IPS-18c (cell line): ENCODE results near the gene SPPL2B.
"Not testable (repeated sequence)": the region's sequence is repeated elsewhere in the genome, so short reads cannot be mapped to it uniquely, and the experiment has no call there.

ENCODE experiments used
- H3K4me3 ChIP-seq: 2 replicates; pipeline ENCODE4 v1.7.0; 2013; ENCODE audit warnings: low read depth, mild to moderate bottlenecking, low read length, moderate library complexity; ENCODE audit not compliant: insufficient read depth
- H3K9me3 ChIP-seq: one replicate; pipeline ENCODE4 v1.6.1; 2013; ENCODE audit warnings: mild to moderate bottlenecking, low read length, moderate library complexity; ENCODE audit not compliant: control insufficient read depth, insufficient read depth

Gene SPPL2B

GRCh38 chr19:2341244-2341751 lies 12.8 kb downstream of the SPPL2B start:
- H3K4me3 ChIP-seq, result no peak overlapping the region
- H3K9me3 ChIP-seq, result no peaks in the 10 kb centered on the region

GRCh38 chr19:2341982-2342381 lies 13.5 kb downstream of the SPPL2B start:
- H3K4me3 ChIP-seq, result no peak overlapping the region
- no peaks in the 10 kb centered on the region for H3K9me3 ChIP-seq

- Histone ChIP-seq H3K4me3 (no peak overlapping the region), H3K9me3 (no peaks in the 10 kb centered on the region)
Measured at GRCh38 chr19:2342656-2343288, 14.3 kb downstream of the SPPL2B start.

DNA sequence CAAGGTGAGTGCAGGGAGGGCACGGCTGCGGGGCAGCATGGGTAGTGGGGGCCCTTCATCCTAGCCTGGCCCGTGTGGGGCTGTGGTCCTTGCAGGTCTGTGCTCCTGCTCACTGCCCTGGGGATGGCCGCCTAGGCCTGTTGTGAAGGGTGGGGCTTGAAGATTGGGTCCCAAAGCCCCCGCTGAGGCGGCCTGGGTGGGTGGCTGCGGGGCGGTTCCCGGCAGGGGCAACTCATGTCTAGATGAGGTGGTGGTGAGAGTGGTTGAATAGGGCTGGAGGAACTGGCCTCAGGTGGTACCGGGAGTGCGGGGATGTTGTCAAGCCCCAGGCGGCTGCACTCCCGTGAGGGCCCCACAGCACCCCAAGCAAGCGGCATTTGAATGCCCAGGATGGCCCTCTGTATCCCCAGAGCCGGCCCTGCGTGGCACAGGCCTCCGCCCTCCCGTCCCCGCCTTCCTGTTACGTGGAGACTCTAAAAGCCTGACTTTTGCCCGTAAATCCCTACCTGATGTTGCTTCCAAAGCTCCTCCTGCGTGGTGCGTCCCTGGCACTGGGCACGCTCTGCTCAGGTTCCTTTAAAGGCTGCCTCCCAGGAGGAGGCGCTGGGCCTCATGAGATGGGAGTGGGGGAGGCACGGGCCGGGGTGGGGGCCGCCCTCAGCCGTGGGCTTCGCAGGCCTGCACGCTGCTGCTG lies 15.0 kb downstream of the SPPL2B start:
- H3K4me3 ChIP-seq, result no peak overlapping the region
- no peaks in the 10 kb centered on the region for H3K9me3 ChIP-seq

DNA sequence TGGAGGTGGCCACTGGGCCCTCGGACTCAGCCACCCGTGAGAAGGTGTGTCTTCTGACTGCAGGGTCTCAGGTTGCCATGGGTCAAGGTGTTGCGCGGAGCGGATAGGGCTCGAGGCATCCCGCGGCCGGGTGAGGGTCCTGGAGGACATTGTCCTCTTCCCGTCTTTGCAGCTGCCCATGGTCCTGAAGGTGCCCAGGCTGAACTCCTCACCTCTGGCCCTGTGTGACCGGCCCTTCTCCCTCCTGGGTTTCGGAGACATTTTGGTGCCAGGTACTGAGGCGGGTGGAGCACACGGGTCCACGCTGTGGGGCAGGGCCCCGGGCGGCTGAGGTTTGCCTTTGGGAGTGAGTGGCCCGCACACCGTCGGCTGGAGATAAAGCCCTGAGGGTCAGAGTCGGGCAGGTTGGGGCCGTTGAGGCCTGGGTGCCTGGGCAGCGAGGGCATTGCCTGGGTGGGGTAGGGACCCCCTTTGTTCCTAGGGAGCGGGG lies 15.9 kb downstream of the SPPL2B start:
- H3K4me3 ChIP-seq, result no peak overlapping the region
- H3K9me3 ChIP-seq, result no peaks in the 10 kb centered on the region

GRCh38 chr19:2345076-2345475 lies 16.6 kb downstream of the SPPL2B start:
- H3K4me3 ChIP-seq, result no peak overlapping the region

DNA sequence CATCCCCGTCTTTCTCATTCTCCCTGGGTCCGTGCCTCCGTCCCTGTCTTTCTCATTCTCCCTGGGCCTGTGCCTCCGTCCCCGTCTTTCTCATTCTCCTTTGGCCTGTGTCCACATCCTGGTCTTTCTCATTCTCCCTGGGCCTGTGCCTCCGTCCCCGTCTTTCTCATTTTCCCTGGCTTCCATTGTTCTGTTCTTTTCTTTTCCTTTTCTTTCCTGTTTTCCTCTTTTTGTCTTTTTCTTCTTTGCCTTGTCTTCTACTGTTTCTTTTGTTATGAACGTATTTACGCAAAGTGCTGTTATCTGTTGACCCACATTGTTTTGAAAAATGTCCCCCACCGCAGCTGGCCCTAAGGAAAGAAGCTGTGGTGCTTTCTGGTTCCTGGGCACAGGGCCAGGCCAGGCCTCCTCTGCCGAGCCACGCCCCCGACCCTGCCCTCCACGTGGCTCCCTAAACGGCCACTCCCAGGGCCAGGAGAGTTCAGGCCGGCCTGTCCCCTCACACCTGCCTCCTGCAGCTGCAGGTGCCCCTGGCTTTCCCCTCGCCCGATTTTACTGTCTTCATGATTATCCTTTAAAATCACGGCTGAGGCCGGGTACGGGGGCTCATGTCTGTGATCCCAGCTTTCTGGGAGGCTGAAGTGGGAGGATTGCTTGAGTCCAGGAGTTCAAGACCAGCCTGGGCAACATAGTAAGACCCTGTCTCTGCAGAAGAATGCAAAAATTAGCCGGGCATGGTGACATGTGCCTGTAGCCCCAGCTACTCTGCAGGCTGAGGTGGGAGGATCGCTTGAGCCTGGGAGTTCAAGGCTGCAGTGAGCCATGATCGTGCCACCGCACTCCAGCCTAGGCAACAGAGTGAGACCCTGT lies 17.5 kb downstream of the SPPL2B start:
- H3K9me3 ChIP-seq, result no peaks in the 10 kb centered on the region
- no peak overlapping the region for H3K4me3 ChIP-seq

More at GRCh38 chr19:2345076-2345475, 16.6 kb downstream of the SPPL2B start:
- H3K9me3 ChIP-seq, result no peaks in the 10 kb centered on the region

DNA sequence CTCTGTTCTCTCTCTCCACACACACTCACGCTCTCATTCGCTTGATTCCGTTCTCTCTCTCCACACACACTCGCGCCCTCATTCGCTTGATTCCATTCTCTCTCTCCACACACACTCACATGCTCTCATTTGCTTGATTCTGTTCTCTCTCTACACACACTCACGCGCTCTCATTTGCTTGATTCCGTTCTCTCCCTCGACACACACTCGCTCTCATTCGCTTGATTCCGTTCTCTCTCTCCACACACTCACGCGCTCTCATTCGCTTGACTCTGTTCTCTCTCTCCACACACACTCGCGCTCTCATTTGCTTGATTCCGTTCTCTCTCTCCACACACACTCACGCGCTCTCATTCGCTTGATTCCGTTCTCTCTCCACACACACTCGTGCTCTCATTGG lies 21.3 kb downstream of the SPPL2B start:
- not testable (repeated sequence) for H3K4me3 ChIP-seq, H3K9me3 ChIP-seq

- H3K9me3 ChIP-seq, result no peaks in the 10 kb centered on the region
- no peak overlapping the region for H3K4me3 ChIP-seq
Measured at GRCh38 chr19:2350656-2351055, 22.2 kb downstream of the SPPL2B start.

GRCh38 chr19:2351591-2351990 lies 23.1 kb downstream of the SPPL2B start:
- no peak overlapping the region for H3K4me3 ChIP-seq

DNA sequence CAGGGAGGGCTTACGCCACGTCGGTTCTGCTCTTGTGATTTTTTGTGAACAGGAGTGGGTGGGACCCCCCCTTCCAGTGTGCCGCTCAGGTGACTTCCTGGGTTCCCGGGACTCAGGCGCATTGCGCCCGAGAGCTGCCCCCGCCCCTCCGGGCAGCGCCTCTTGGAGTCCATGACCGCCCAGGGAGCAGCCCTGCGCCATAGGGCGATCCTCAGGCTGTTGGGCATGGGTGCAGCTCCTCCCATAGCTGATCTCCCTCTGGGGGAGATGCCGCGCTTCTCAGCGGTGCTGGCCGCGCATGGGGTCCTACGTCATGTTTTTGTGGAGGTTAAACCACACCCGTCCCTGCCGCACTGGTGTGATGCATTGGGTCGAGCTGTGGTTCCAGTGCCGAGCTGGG lies 23.6 kb downstream of the SPPL2B start:
- no peak overlapping the region for H3K4me3 ChIP-seq

More at GRCh38 chr19:2351591-2351990, 23.1 kb downstream of the SPPL2B start:
- H3K9me3 ChIP-seq, result no peaks in the 10 kb centered on the region

DNA sequence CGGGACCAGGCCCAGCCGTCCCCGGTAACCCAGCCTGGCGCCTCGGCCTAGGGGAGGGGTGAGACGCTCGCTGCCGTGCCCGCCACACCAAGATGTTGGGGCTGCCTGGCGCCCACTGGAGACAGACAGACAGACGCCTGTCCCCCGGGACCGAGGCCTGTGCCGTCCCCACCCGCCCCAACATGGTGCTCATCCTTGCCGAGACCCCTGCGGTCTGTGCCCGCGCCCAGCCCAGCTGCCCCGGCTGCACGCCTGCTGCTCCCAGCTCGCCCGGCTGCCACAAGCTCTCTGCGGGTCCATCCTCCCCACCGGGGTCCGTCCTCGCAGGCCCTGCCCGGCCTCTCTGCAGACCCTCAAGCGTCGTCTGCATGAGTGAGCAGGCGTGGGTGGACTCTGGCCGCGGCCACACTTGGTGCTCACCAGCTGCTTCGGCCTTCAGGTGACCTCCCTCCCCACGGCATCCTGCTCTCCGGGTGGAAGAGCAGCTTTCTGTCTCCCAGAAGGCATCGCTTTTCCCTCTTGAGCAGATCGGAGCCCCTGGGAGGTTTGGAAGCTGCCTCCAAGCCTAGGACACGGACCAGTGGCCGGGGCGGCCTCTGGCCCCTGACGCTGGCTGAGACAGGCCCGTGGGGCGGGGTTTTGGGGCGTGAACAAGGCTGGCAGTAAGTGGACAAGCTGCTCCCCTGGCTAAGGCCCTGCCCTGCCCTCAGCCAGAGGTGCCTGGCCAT lies 24.8 kb downstream of the SPPL2B start:
- no peaks in the 10 kb centered on the region for H3K9me3 ChIP-seq
- H3K4me3 ChIP-seq, result no peak overlapping the region

More for the DNA sequence above, 23.6 kb downstream of the SPPL2B start:
- no peaks in the 10 kb centered on the region for H3K9me3 ChIP-seq

DNA sequence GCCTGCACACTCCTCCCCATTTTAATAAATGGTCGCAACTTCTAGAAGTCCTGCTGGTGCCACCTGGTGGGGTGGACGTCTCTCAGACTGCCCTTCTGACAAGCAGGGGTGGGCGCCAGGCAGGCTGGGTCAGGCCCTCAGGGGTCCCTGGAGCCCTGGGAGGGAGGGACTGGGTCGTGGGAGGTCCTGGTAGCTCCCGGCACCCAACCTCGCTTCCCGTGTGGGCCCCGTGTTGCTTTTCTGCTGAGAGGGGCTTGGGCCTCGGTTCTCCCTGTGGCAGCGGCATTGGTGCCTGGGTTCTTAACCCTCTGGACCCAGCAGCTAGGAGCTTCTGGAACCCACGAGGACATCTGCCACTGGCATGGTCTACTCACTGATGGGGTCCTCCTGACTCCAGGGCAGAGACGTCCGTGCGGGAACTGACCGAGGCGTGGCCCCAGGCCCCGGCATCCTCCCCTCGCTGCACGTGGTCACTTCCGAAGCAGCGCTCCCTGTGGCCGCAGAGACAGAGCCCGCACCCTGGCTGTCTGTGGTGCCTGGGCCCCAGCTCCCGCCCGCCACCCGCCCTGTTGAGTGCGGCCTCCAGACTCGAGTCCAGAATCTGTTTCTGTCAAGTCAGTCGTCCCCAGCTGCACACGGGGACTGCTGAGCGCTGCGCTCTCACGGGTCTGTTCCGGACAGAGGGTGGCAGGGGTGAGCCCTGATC lies 25.6 kb downstream of the SPPL2B start:
- no peaks in the 10 kb centered on the region for H3K9me3 ChIP-seq
- no peak overlapping the region for H3K4me3 ChIP-seq

DNA sequence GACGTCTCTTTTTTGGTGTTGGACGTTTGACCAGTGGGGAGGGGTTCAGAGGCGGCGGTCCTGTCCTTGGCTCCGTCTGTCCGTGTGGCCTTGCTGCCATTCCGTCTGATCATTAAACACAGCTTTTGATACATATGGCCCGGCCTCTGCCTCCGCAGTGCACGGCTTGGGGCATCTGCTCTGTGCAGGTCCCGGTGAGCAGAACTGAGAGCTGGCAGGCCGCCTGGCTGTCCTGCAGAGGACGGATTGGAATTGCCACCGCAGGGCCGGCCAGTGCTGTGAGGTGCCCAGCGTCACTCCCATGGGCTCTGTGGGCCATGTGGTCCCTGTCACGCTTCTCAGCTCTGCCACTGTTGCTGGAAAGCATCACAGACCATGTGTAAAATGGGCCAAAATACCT lies 26.2 kb downstream of the SPPL2B start:
- no peaks in the 10 kb centered on the region for H3K9me3 ChIP-seq
- H3K4me3 ChIP-seq, result no peak overlapping the region

DNA sequence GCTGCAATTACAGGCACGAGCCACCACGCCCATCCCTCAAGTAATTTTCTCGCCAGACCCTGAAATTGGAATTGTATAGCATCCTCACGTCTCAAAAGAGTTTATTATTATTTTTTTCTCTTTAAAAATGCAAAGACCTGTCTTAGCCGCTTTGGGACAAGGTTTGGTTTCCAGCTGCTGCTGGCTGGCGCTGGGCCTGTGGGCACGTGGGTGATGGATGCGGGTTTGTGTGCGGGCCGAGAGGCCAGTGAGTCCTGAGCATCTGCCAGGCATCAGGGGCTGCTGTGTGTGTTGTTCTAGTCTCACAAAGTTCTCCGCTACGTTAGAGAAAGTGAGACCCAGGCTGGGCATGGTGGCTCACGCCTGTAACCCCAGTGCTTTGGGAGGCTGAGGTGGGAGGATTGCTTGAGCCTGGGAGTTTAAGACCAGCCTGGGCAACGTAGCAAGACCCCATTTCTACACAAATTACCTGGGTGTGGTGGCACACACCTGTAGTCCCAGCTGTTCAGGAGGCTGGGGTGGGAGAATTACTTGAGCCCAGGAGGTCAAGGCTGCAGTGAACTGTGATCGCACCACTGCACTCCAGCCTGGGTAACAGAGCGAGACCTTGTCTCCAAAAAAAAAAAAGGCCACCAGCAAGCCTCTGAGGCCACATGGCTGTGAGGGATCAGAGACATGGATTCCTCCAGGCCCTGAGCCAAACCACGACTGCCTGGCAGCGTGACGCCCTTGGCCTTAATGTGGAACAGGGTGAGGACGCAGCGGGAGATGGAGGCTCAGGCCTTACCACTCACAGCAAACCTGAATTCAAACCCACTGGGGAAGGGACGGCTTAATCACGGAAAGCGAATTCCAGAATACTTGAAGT lies 26.9 kb downstream of the SPPL2B start:
- Histone ChIP-seq H3K4me3 (no peak overlapping the region), H3K9me3 (no peaks in the 10 kb centered on the region)
